RPMI8226 (cell line): ENCODE results near the gene SMIM36.
"Not testable (repeated sequence)": the region's sequence is repeated elsewhere in the genome, so short reads cannot be mapped to it uniquely, and the experiment has no call there.

Experiments used
- DNase-seq: peaks from one replicate; pipeline ENCODE4 v3.0.0-alpha.2; 2015

The SMIM36 gene

GRCh38 chr17:55501626-55502025, 9.6 kb downstream of the SMIM36 start:
- DNase-seq, result not testable (repeated sequence)

- no peak for DNase-seq
Measured at GRCh38 chr17:55500103-55500502, 11.1 kb downstream of the SMIM36 start.

GRCh38 chr17:55496094-55496881, 15.0 kb downstream of the SMIM36 start:
- no peak for DNase-seq

DNA sequence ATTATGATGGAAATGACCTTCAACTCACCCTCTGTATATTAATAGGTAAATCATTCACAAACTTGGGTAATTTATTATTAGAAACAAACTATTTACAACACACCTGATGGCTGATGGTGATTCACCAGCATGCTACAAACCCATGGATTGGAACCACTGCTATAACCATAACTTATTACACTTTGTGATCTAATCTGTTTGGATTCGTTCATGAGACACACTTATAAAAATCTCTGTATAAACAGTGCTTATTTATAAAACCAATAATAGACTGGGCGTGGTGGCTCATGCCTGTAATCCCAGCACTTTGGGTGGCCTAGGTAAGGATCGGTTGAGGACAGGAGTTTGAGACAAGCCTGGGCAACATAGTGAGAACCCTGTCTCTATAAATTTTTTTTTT, 16.0 kb downstream of the SMIM36 start:
- DNase-seq, result no peak

- no peak for DNase-seq
Measured at GRCh38 chr17:55492781-55493341, 18.4 kb downstream of the SMIM36 start.

GRCh38 chr17:55490376-55490775, 20.9 kb downstream of the SMIM36 start:
- DNase-seq, result no peak

DNA sequence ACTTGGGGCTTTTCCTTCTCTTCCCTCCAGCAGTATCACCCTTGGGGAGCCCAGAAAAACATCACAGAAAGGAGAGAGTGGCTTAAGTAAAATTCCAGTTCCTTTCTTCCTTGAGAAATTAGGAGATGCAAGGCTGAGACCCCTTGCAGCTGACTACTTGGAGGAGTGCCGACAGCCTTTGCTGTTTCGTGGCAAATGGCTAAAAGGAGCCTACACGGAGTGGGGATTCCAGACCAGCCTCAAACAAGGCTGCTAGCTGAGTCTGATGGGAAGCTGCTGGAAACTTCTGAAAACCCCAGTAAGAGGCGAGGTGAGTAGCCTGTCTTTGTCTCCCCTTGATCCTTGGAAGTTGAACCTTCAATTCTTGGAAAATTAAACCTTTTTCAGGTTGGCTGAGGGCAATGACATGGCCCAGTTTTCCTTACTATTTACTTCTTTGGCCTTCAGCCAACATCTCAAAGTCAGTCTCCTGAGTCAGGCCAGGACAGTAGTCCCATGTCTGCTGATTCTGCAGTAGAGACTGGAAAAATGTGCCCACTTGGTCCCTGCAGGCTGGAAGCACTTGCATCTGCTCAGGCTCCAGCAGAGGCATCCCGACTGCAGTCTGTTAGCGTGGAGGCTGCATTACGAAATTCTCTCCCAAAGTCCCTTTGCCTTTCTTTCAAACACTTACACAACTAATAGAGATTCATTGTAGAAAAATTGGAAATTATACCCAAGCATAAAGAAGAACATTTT, 23.4 kb downstream of the SMIM36 start:
- DNase-seq, result no peak

GRCh38 chr17:55484575-55484974, 26.7 kb downstream of the SMIM36 start:
- DNase-seq, result no peak

- no peak for DNase-seq
Measured at GRCh38 chr17:55482591-55483389, 28.5 kb downstream of the SMIM36 start.

DNA sequence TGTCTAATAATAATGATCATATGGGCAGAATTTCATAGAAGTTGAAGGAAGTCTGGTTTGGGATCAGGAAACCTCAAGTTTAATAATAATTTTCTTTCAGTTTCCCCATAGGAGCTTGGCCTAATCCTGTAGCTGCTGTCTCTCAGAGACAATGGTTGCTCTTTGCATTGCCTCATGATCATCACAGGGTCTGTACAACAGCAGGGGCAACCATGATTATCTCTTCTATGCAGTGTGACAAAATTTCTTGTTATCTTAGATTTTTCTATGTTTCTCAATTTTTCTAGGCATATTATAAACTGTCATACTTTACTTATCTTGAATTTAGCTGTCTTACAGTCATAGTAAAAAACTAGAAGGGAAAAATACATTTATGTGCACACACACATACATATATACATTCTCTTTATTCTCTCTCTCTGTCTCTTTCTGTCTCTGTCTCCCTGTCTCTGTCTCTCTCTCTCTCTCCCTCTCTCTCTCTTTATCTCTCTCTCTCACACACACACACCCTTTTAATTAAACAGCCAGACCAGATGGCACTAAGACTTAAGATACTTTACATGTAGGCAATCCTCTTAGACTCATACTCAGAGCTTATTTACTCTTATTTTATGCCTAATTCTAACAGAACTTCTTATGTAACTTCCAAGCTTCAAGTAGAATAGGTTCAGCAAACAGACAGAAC, 30.5 kb downstream of the SMIM36 start:
- no peak for DNase-seq

DNA sequence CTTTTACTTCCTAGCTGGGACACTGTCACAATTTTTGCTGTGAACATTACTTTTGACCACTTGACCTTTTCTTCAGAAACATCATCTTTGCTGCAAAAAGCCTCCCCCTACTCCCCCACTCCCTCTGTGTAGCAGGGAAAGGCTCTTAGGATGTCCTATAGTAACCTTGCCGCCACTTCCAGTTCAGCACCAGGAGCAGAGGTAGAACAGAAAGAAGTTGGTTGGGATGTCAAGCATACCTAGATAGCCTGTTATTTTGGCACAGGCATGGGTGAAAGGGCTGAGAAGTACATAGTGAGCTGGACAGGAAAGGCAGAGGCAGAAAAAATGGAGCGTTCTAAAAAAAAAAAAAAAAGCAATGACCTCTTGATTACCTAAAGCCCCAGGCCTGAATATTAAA, 31.3 kb downstream of the SMIM36 start:
- no peak for DNase-seq

- no peak for DNase-seq
Measured at GRCh38 chr17:55478971-55479370, 32.3 kb downstream of the SMIM36 start.

DNA sequence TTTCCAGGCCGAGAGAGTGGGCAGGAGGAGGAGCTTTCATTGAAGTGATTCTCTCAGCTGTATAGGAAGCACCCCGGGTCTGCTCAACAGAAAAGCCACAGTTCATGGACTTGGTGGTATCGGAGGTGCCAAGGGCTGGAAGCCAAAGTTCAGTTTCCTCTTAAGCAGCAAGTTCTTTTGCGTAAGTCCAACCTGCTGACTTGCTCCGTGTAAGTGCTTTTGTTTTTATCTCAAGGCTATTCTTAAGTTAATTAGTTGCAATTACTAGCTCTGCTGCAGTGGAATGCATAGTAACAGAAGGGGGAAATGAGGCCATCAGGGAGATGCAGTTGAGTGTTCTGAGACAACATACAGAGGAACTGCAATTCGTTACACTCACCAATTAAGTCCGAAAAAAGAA, 44.6 kb downstream of the SMIM36 start:
- DNase-seq, result peak; percentile 34

- not testable (repeated sequence) for DNase-seq
Measured at GRCh38 chr17:55465771-55466170, 45.5 kb downstream of the SMIM36 start.

GRCh38 chr17:55463600-55463999, 47.7 kb downstream of the SMIM36 start:
- DNase-seq, result peak; percentile 25

- DNase-seq, result no peak
Measured at GRCh38 chr17:55462711-55463110, 48.5 kb downstream of the SMIM36 start.

GRCh38 chr17:55462234-55462633, 49.0 kb downstream of the SMIM36 start:
- no peak for DNase-seq

- DNase-seq, result no peak
Measured at GRCh38 chr17:55458978-55459377, 52.3 kb downstream of the SMIM36 start.

DNA sequence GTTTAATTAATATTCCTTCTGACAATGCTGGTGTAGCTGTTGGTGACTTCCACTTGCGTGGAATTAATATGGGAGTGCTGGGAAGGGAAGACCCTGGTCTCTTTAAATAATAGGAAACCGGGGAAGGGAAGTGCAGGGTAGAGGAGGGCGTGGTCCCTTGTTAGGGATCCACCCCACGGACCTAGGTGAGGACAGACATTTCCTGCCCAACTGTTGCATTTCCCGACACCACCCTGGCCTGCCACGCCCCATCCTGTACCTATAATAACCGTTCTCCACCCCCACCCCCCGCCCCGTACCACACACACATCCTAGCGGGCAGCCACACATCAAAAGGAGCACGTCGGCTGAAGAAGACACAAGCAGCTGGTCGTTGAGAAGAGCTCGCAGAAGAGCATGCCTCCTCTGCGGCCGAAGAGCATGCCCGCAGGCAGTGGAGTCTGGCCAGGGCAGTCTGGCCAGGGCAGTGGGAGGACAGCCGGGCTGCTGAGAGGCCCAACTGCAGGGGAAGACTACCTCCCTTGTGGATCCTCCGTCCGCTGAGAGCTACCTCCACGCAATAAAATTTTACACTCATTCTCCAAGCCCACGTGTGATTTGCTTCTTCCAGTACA, 52.9 kb downstream of the SMIM36 start:
- DNase-seq, result no peak

GRCh38 chr17:55456307-55457240, 54.7 kb downstream of the SMIM36 start:
- DNase-seq, result no peak

DNA sequence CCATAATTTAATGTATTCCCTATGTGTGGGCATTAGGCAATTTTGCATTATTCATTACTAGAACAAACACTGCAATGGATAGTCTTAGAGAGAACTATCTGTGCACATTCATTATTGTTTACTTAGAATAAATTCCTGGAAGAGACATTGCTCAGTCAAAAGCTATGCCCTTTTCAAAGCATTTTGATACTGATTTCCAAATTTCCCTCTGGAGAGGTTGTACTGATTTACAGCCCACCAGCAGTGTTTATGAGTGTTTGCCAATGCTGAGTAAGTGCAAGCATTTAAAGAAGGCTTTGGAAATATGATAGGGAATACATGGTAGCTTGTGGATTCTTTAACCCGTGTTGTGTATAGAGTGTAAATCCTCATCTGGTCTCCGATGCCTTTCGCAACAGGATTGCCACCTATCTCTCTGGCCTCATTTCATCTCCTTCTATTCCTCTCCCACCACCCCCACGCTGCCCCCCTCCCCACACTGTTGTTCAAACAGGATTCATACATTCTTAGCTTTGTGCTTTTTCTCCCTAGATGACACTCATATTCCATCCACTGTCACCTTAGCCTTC, 56.3 kb downstream of the SMIM36 start:
- DNase-seq, result no peak
